GM12875 (cell line): ENCODE measurements around the gene ZNF576.
"Not testable (repeated sequence)": the region's sequence is repeated elsewhere in the genome, so short reads cannot be mapped to it uniquely, and the experiment has no call there.

ENCODE experiments used
- H3K4me3 ChIP-seq: one replicate; pipeline ENCODE4 v1.5.1; 2011; ENCODE audit warnings: low read depth, low read length, control low read depth
- CTCF ChIP-seq: IDR thresholded peaks from 2 replicates; pipeline ENCODE4 v1.5.1; 2011; ENCODE audit warnings: low read depth, mild to moderate bottlenecking, control low read depth, inconsistent platforms, low read length, moderate library complexity, borderline replicate concordance; ENCODE audit not compliant: insufficient read depth

Gene ZNF576

GRCh38 chr19:43594710-43595604 is 1.4 kb upstream of the ZNF576 start:
- peak overlapping the region; percentile 61 for H3K4me3 ChIP-seq
- TF ChIP-seq CTCF: peak; percentile 97

- peak overlapping the region; percentile 61 for H3K4me3 ChIP-seq
- TF ChIP-seq CTCF: no peak
These were observed 793 bp upstream of the ZNF576 start for GRCh38 chr19:43595605-43595998.

- peak overlapping the region; percentile 67 for H3K4me3 ChIP-seq
- TF ChIP-seq CTCF: no peak
These were observed 557 bp downstream of the ZNF576 start for GRCh38 chr19:43596842-43597461.

GRCh38 chr19:43597876-43598275 is 1.5 kb downstream of the ZNF576 start:
- no peak overlapping the region for H3K4me3 ChIP-seq
- no peak for TF ChIP-seq CTCF

GRCh38 chr19:43598445-43599240 is 2.2 kb downstream of the ZNF576 start:
- H3K4me3 ChIP-seq: no peak overlapping the region
- TF ChIP-seq CTCF: no peak

GRCh38 chr19:43599635-43600295 is 3.4 kb downstream of the ZNF576 start:
- TF ChIP-seq CTCF: no peak
- H3K4me3 ChIP-seq: no peak overlapping the region

GRCh38 chr19:43600326-43600725 is 3.9 kb downstream of the ZNF576 start:
- not testable (repeated sequence) for H3K4me3 ChIP-seq
